Kasumi-1 (cell line): ENCODE data around the gene NR2C2.

Source experiments
- DNase-seq, 2 experiments: peaks; one replicate each; lab custom pipeline; 2025; lab: John Stamatoyannopoulos, UW

The NR2C2 gene

GRCh38 chr3:15064299-15064834 lies 117.0 kb downstream of the NR2C2 start:
- DNase-seq, result peak; percentile 21 to 54

- DNase-seq, result peak; percentile 90 to 91
Measured at GRCh38 chr3:15064835-15065549, 117.6 kb downstream of the NR2C2 start, which contains the start of gene MRPS25. MRPS25 (minus strand) TSS chr3:15065315; CDS start chr3:15065194, 121 bp downstream.

- DNase-seq, result no peak
Measured at GRCh38 chr3:15065550-15066007, 118.2 kb downstream of the NR2C2 start.

GRCh38 chr3:15066467-15066866 lies 119.1 kb downstream of the NR2C2 start:
- DNase-seq, result no peak

GRCh38 chr3:15069441-15069840 lies 122.1 kb downstream of the NR2C2 start:
- no peak for DNase-seq

GRCh38 chr3:15071699-15072098 lies 124.3 kb downstream of the NR2C2 start:
- DNase-seq, result no peak

GRCh38 chr3:15074500-15074899 lies 127.1 kb downstream of the NR2C2 start:
- DNase-seq, result no peak

- no peak for DNase-seq
Measured at GRCh38 chr3:15079091-15079490, 131.7 kb downstream of the NR2C2 start.

- DNase-seq, result no peak
Measured at GRCh38 chr3:15081960-15082664, 134.7 kb downstream of the NR2C2 start.

- DNase-seq, result no peak
Measured at GRCh38 chr3:15083252-15083651, 135.9 kb downstream of the NR2C2 start.

- DNase-seq, result no peak
Measured at GRCh38 chr3:15086263-15086662, 138.9 kb downstream of the NR2C2 start.

GRCh38 chr3:15086699-15087098 lies 139.3 kb downstream of the NR2C2 start:
- DNase-seq, result no peak

- no peak for DNase-seq
Measured at GRCh38 chr3:15089201-15089600, 141.8 kb downstream of the NR2C2 start.

- no peak for DNase-seq
Measured at GRCh38 chr3:15091575-15091974, 144.2 kb downstream of the NR2C2 start.

- no peak for DNase-seq
Measured at GRCh38 chr3:15092686-15093085, 145.3 kb downstream of the NR2C2 start.

- DNase-seq, result no peak
Measured at GRCh38 chr3:15094187-15094875, 146.9 kb downstream of the NR2C2 start.

GRCh38 chr3:15096046-15096445 lies 148.7 kb downstream of the NR2C2 start:
- DNase-seq, result peak in 1 of 2 experiments; percentile 32

GRCh38 chr3:15097891-15098290 lies 150.5 kb downstream of the NR2C2 start:
- DNase-seq, result peak; percentile 33 to 49
